CD4-positive, alpha-beta memory T cell (primary cell): ENCODE measurements around the gene AGBL1. TPM values are rescaled to one million over a fixed set of nuclear protein-coding genes. Genes with fewer than 3 reads are reported as not detected.
A peak's percentile ranks its signal among the peaks of the same experiment; 100 is the strongest.

Experiments used
- CTCF ChIA-PET: fragments of 350-600 bp; sonication (Branson Sonifier 250); formaldehyde crosslinking; loops from one replicate; lab custom pipeline; 2021; ENCODE audit warnings: inconsistent platforms; ENCODE audit not compliant: partially characterized antibody; lab: Charles Lee
- POLR2A ChIA-PET: fragments of 350-600 bp; sonication (Branson Sonifier 250); formaldehyde crosslinking; loops from one replicate; lab custom pipeline; 2021; ENCODE audit not compliant: partially characterized antibody; lab: Charles Lee
- DNase-seq, 5 donors: peaks; one replicate each; pipeline versions ENCODE4 v3.0.0 to v3.0.0-alpha.2; 2020 to 2022; ENCODE audit warnings: mixed read lengths in 1 of 5
- H3K27ac ChIP-seq: one replicate; pipeline ENCODE4 v1.7.0; 2013; ENCODE audit warnings: low read depth, low read length
- H3K27me3 ChIP-seq: 2 replicates; pipeline ENCODE4 v1.7.0; 2013; ENCODE audit warnings: mild to moderate bottlenecking, low read length, moderate library complexity; ENCODE audit not compliant: insufficient read depth
- H3K36me3 ChIP-seq: 2 replicates; pipeline ENCODE4 v1.7.0; 2013; ENCODE audit warnings: mild to moderate bottlenecking, low read length, moderate library complexity; ENCODE audit not compliant: insufficient read depth
- H3K4me1 ChIP-seq: 2 replicates; pipeline ENCODE4 v1.7.0; 2013; ENCODE audit warnings: mild to moderate bottlenecking, low read length, moderate library complexity; ENCODE audit not compliant: insufficient read depth
- H3K4me3 ChIP-seq, 2 donors: one replicate each; pipeline ENCODE4 v1.7.0; 2013; ENCODE audit warnings: low read length in 2 of 2, mild to moderate bottlenecking in 1 of 2
- H3K9me3 ChIP-seq, 2 donors: one replicate each; pipeline ENCODE4 v1.7.0; 2013; ENCODE audit warnings: low read length in 2 of 2, control low read depth in 1 of 2; ENCODE audit not compliant: control insufficient read depth in 1 of 2
- H3K27ac Mint-ChIP-seq, 7 donors: one replicate each; pipeline ENCODE4 v1.8.0; 2020 to 2021; ENCODE audit warnings: mixed read lengths in 7 of 7, mild to moderate bottlenecking in 6 of 7, inconsistent platforms in 3 of 7, moderate library complexity in 3 of 7
- H3K27me3 Mint-ChIP-seq, 2 donors: one replicate each; pipeline ENCODE4 v1.8.0; 2020 to 2021; ENCODE audit warnings: mixed read lengths in 2 of 2
- H3K36me3 Mint-ChIP-seq, 2 donors: one replicate each; pipeline ENCODE4 v1.8.0; 2020 to 2021; ENCODE audit warnings: mixed read lengths in 2 of 2, inconsistent platforms in 1 of 2, mild to moderate bottlenecking in 1 of 2
- H3K4me1 Mint-ChIP-seq, 4 donors: one replicate each; pipeline ENCODE4 v1.8.0; 2020 to 2021; ENCODE audit warnings: mixed read lengths in 4 of 4, mild to moderate bottlenecking in 1 of 4
- H3K4me3 Mint-ChIP-seq, 8 donors: one replicate each; pipeline ENCODE4 v1.8.0; 2020 to 2021; ENCODE audit warnings: mixed read lengths in 8 of 8, mild to moderate bottlenecking in 7 of 8, moderate library complexity in 6 of 8, inconsistent platforms in 3 of 8
- H3K9me3 Mint-ChIP-seq, 8 donors: one replicate each; pipeline ENCODE4 v1.8.0; 2020 to 2021; ENCODE audit warnings: mixed read lengths in 8 of 8, mild to moderate bottlenecking in 5 of 8, inconsistent platforms in 3 of 8, moderate library complexity in 1 of 8
- intact Hi-C: fragments of 100-400 bp; cut with micrococcal nuclease; formaldehyde crosslinking; loops from one replicate; pipeline ENCODE4 v1.15.1; 2023
- polyA plus RNA-seq, 2 donors: library from polyadenylated mRNA; unstranded; fragments of 300-500 nt; fragmentation: Illumina TruSeq; gene quantifications; one replicate each; pipeline ENCODE4 v1.2.3, GENCODE V29; 2021
- total RNA-seq, 2 experiments: library from RNA; stranded (reverse); gene quantifications; one replicate each; pipeline ENCODE4 v1.2.3, GENCODE V29; 2021

The AGBL1 gene
- total and polyA plus RNA-seq, 4 experiments from 2014 or later, result not detected

- no peaks in the 10 kb centered on the region for H3K27me3 Mint-ChIP-seq
- H3K4me3 ChIP-seq, result no peak overlapping the region
- ChIA-PET POLR2A (interaction anchor here (1.4 to 1.7 kb wide), 2 partner anchors 91 to 120 kb away, joined by 3 to 7 read pairs; no protein-coding TSS in a partner anchor), CTCF (interaction anchor here (1.0 to 4.7 kb wide), 13 partner anchors 9 to 885 kb away, joined by 3 to 64 read pairs (median 6); no protein-coding TSS in a partner anchor)
- H3K9me3 ChIP-seq, result no peaks in the 10 kb centered on the region
- H3K4me1 ChIP-seq, result no peaks in the 10 kb centered on the region
- H3K36me3 ChIP-seq, result no peaks in the 10 kb centered on the region
- H3K27me3 ChIP-seq, result no peaks in the 10 kb centered on the region
- no peak overlapping the region for H3K27ac Mint-ChIP-seq
- peaks cover 0 to 4% (median 0%) of the 10 kb centered on the region in 8 donors for H3K9me3 Mint-ChIP-seq
- intact Hi-C loops, result loop anchor here (5.0 kb wide), 1 partner anchor 387 kb away; no protein-coding TSS in a partner anchor
- H3K4me1 Mint-ChIP-seq, result peaks cover 0 to 3% (median 0%) of the 10 kb centered on the region in 4 donors
- H3K4me3 Mint-ChIP-seq, result no peak overlapping the region
- no peak for DNase-seq
- no peak overlapping the region for H3K27ac ChIP-seq
- no peaks in the 10 kb centered on the region for H3K36me3 Mint-ChIP-seq
These were observed 664.6 kb downstream of the AGBL1 start for GRCh38 chr15:86744198-86744780.

GRCh38 chr15:86751116-86751515 lies 671.4 kb downstream of the AGBL1 start:
- DNase-seq, result no peak
- Histone ChIP-seq H3K9me3 (no peaks in the 10 kb centered on the region), H3K27ac (no peak overlapping the region), H3K4me3 (no peak overlapping the region), H3K27me3 (no peaks in the 10 kb centered on the region), H3K36me3 (no peaks in the 10 kb centered on the region), H3K4me1 (no peaks in the 10 kb centered on the region)
- peaks cover 0 to 4% (median 0%) of the 10 kb centered on the region in 8 donors for H3K9me3 Mint-ChIP-seq
- ChIA-PET CTCF (no interaction called here), POLR2A (no interaction called here)
- peaks cover 0 to 8% of the 10 kb centered on the region in 2 donors for H3K27me3 Mint-ChIP-seq
- intact Hi-C loops, result no loop called here
- H3K36me3 Mint-ChIP-seq, result no peaks in the 10 kb centered on the region
- no peak overlapping the region for H3K27ac Mint-ChIP-seq
- no peak overlapping the region for H3K4me3 Mint-ChIP-seq
- H3K4me1 Mint-ChIP-seq, result no peaks in the 10 kb centered on the region

- H3K36me3 ChIP-seq, result no peaks in the 10 kb centered on the region
- H3K4me1 ChIP-seq, result no peaks in the 10 kb centered on the region
- H3K4me3 ChIP-seq, result no peak overlapping the region
- H3K27ac ChIP-seq, result no peak overlapping the region
- Mint-ChIP-seq H3K27ac (no peak overlapping the region), H3K27me3 (peaks cover 6 to 15% of the 10 kb centered on the region in 2 donors), H3K9me3 (peaks cover 0 to 1% (median 0%) of the 10 kb centered on the region in 8 donors), H3K36me3 (no peaks in the 10 kb centered on the region), H3K4me1 (no peaks in the 10 kb centered on the region), H3K4me3 (no peak overlapping the region)
- ChIA-PET CTCF (no interaction called here), POLR2A (no interaction called here)
- intact Hi-C loops, result loop anchor here (5.0 kb wide), 1 partner anchor 523 kb away; no protein-coding TSS in a partner anchor
- no peaks in the 10 kb centered on the region for H3K9me3 ChIP-seq
- DNase-seq, result no peak
- no peaks in the 10 kb centered on the region for H3K27me3 ChIP-seq
These were observed 675.2 kb downstream of the AGBL1 start for GRCh38 chr15:86754846-86755245.

- Histone ChIP-seq H3K27me3 (no peaks in the 10 kb centered on the region), H3K36me3 (no peaks in the 10 kb centered on the region), H3K27ac (no peak overlapping the region), H3K4me3 (no peak overlapping the region), H3K4me1 (no peaks in the 10 kb centered on the region), H3K9me3 (no peaks in the 10 kb centered on the region)
- ChIA-PET CTCF (interaction anchor here (0.7 to 1.6 kb wide), 4 partner anchors 10 to 737 kb away, joined by 3 to 4 read pairs (median 3); no protein-coding TSS in a partner anchor), POLR2A (no interaction called here)
- Mint-ChIP-seq H3K36me3 (no peaks in the 10 kb centered on the region), H3K4me1 (no peaks in the 10 kb centered on the region), H3K4me3 (no peak overlapping the region), H3K9me3 (peaks cover 0 to 1% (median 0%) of the 10 kb centered on the region in 8 donors), H3K27ac (no peak overlapping the region), H3K27me3 (peaks cover 6 to 18% of the 10 kb centered on the region in 2 donors)
- DNase-seq, result no peak
- intact Hi-C loops, result loop anchor here (5.0 kb wide), 1 partner anchor 524 kb away; no protein-coding TSS in a partner anchor
These were observed 677.0 kb downstream of the AGBL1 start for GRCh38 chr15:86756688-86757087.

- no peaks in the 10 kb centered on the region for H3K36me3 Mint-ChIP-seq
- DNase-seq, result no peak
- CTCF ChIA-PET, result no interaction called here
- intact Hi-C loops, result loop anchor here (5.0 kb wide), 1 partner anchor 528 kb away; no protein-coding TSS in a partner anchor
- POLR2A ChIA-PET, result no interaction called here
- H3K27me3 ChIP-seq, result no peaks in the 10 kb centered on the region
- H3K4me1 ChIP-seq, result no peaks in the 10 kb centered on the region
- no peaks in the 10 kb centered on the region for H3K9me3 Mint-ChIP-seq
- no peaks in the 10 kb centered on the region for H3K9me3 ChIP-seq
- no peak overlapping the region for H3K27ac ChIP-seq
- H3K27ac Mint-ChIP-seq, result no peak overlapping the region
- H3K4me3 ChIP-seq, result no peak overlapping the region
- no peaks in the 10 kb centered on the region for H3K4me1 Mint-ChIP-seq
- H3K27me3 Mint-ChIP-seq, result peaks cover 6 to 11% of the 10 kb centered on the region in 2 donors
- no peaks in the 10 kb centered on the region for H3K36me3 ChIP-seq
- H3K4me3 Mint-ChIP-seq, result no peak overlapping the region
These were observed 680.3 kb downstream of the AGBL1 start for GRCh38 chr15:86759800-86760523.

GRCh38 chr15:86762874-86763273 lies 683.2 kb downstream of the AGBL1 start:
- DNase-seq, result no peak
- H3K4me1 ChIP-seq, result no peaks in the 10 kb centered on the region
- no peaks in the 10 kb centered on the region for H3K9me3 ChIP-seq
- H3K27me3 ChIP-seq, result no peaks in the 10 kb centered on the region
- H3K27me3 Mint-ChIP-seq, result peaks cover 5 to 9% of the 10 kb centered on the region in 2 donors
- no peak overlapping the region for H3K4me3 Mint-ChIP-seq
- H3K9me3 Mint-ChIP-seq, result no peaks in the 10 kb centered on the region
- H3K4me3 ChIP-seq, result no peak overlapping the region
- no peak overlapping the region for H3K27ac ChIP-seq
- intact Hi-C loops, result no loop called here
- H3K4me1 Mint-ChIP-seq, result no peaks in the 10 kb centered on the region
- ChIA-PET POLR2A (no interaction called here), CTCF (no interaction called here)
- H3K36me3 ChIP-seq, result no peaks in the 10 kb centered on the region
- H3K36me3 Mint-ChIP-seq, result no peaks in the 10 kb centered on the region
- H3K27ac Mint-ChIP-seq, result peak overlapping the region in 1 of 7 donors; percentile 78

GRCh38 chr15:86764021-86764420 lies 684.4 kb downstream of the AGBL1 start:
- Histone ChIP-seq H3K27me3 (no peaks in the 10 kb centered on the region), H3K9me3 (no peaks in the 10 kb centered on the region), H3K36me3 (no peaks in the 10 kb centered on the region), H3K4me1 (no peaks in the 10 kb centered on the region), H3K4me3 (no peak overlapping the region), H3K27ac (no peak overlapping the region)
- Mint-ChIP-seq H3K4me3 (no peak overlapping the region), H3K4me1 (no peaks in the 10 kb centered on the region), H3K27me3 (peaks cover 2 to 13% of the 10 kb centered on the region in 2 donors), H3K27ac (no peak overlapping the region), H3K36me3 (no peaks in the 10 kb centered on the region), H3K9me3 (no peaks in the 10 kb centered on the region)
- no peak for DNase-seq
- ChIA-PET POLR2A (no interaction called here), CTCF (no interaction called here)
- intact Hi-C loops, result no loop called here
